Activated T-helper 1 cell treated with Interleukin-2 at 50 U/mL for 16 hours (primary cell): ENCODE measurements around the gene CALN1.

Experiments used
- DNase-seq: peaks from one replicate; pipeline ENCODE4 v3.0.0-alpha.2; 2020; ENCODE audit warnings: low read depth

Gene CALN1

DNA sequence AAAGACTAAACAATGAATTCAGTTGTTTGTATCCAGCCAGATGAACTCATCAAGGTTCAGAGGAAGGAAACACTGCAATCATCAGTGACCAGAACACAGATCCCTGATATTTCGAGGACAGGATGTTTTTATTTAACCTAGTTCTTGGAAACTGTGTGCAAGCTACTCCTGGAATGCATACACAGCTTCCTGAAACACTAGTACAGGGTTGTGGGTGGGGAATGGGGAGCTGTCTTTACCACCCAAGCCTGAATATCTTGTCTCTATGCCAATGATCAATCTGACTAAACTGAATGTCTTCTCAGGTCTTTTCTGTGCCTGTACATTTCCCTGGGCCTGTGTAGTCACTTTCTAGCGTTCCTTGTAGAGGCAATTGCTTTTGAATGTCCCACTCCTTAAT lies 374.6 kb downstream of the CALN1 start:
- no peak for DNase-seq

DNA sequence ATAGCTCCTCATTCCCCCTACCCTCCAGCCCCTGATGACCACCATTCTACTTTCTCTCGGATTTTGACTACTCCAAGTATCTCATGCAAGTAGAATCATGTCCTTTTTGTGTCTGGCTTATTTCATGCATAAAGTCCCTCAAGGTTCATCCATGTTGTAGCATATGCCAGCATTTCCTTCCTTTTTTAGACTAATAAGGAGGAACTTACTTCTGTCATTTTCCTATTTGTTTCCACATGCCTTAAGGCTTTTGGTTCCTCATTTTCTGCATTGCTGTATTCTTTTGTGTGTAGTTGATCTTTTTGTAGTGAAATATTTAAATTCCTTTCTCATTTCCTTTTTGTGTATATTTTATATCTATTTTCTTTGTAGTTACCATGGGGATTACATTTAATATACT lies 376.9 kb downstream of the CALN1 start:
- DNase-seq: no peak

DNA sequence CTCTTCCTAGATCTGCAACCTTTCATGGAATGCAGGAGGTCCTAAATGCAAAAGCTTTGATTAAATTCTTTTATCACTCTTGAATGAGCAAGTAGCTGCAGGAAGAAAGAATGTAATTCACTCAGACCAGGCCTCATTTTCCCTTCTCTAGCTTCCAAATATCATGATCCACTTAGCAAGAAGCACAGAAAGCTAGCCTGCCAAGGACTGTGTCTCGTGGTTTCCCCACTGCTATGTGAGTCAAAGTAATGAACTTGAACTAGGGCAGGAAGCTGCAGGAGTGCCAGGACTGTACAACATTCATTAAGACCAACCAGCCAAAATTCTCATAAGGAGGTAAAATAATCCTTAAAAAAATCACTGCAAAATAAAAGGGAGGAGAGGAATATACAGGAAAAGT lies 379.2 kb downstream of the CALN1 start:
- no peak for DNase-seq

DNA sequence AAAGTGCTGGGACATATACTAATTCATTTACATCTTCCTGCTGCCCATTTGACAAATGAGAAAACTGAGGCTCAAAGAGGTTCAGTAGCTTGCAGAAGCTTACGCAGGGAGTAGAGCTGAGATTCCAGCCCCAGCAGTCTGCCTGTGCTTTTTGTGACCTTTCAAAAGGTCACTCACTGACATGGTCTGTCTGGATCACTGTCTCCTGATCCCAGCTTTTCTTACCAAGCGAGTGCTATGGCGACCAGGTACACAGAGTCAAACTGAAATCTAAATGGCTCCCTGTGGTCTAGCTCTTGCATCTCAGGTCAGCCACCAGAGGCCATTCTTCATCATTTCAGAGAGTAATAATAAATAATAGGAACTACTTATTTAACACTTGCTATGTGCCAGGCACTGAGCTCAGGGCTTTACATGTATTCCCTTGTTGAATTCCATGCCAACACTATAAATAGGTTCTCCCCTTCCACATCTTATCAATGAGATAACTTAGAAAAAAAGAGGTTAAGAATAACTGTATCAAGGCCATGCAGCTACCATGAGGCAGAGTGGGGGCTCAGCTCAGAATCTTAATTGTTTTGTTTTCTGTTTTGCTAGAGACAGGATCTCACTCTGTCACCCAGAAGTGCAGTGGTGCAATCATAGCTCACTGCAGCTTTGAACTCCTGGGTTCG lies 381.0 kb downstream of the CALN1 start:
- DNase-seq: no peak

DNA sequence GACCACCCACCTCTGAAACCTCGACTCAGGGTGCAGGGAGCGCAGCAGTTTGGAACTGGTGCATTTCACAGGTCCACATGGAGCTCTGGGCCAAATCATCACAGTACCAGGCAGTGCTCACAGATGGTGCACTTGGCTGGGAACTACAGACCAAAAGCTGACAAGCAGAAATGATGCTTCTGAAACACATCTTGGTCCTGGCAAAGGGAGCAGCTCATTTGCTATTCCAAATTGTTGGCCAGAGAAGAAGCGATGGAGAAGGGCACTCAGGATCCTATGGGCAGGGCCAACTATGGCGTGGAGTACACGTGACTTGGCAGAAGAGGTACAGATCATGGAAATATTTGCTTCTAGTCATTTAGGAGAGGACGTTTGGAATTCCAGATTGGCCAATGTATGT lies 383.9 kb downstream of the CALN1 start:
- no peak for DNase-seq

DNA sequence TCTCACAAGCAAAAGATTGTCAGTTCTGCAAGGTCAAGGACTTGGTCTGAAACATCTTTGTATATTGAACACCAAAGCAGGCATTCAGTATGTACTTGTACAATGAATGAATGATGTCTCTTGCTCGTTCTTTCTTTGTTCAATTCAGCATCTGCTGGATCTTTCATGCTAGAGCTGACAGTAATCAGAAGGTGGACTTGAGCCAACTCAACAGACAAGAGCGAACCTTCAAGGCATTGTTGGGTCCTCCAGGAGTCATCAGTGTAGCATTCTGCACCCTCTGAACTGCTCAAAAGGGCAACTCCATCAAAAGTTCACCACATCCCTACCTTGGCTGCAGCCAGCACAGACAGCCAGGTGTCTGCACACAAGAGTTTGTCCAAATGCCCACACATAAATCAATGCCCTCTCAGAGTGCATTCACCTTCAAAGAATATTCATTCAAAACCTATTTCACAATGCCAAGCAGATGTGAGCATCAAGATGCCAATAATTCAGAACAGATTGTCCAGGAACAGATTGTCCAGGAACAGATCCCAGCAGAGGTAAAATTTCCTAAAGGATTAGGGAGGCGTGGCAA lies 386.7 kb downstream of the CALN1 start:
- no peak for DNase-seq

DNA sequence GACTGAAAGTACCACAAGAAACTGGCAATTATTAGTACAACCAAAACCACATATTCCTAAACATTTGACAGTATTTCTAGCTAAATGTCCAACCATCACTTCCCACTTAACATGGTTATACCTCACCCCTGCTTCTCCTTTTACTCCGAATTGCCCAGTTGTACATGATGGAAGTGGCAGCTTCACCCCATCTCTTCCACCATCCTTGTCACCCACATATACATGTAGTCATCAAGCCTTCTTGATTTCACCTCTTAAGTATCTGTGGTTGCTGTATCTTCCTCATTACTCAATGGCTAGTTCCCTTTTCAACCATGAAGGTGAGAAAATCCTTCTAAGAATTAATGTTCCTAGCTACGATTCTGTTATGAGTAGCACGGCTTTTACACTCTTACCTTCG lies 388.2 kb downstream of the CALN1 start:
- no peak for DNase-seq

DNA sequence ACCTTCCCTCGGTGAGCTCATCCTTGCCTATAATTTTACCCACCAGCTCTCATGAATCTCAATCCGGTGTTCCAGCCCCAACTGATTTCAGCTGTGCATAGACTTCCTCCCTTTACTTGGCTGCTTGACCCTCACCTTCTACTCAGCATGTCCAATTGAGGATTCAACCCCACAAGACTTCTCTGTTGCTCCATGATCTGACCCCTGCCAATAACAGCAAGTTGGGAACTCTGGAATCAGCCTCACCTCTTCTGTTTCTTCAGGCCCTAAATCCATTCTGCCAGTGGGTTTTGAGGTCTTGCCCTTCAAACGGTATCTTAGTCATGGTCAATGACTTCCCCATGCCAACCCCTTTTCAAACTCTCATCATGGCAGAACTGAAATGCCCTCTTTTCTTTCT lies 390.4 kb downstream of the CALN1 start:
- no peak for DNase-seq

DNA sequence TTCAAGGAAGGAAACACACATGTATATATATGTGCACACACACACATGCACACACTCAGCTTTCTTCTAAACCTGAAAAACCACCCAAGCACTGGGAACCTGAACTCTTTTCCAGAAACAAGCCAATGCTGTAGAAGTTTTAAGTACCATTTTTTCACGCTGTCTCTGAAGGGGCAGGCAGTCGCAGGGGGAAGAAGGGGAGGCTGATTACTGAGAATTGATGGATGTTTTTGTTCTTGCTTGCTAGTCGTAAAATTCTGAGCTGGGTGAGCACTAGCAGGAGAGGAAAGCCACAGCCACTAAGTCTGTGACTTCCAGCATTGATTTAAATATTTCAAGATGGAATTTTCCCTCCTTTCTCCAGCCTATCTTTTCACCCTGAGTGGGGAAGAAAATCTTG lies 391.8 kb downstream of the CALN1 start:
- DNase-seq: no peak

DNA sequence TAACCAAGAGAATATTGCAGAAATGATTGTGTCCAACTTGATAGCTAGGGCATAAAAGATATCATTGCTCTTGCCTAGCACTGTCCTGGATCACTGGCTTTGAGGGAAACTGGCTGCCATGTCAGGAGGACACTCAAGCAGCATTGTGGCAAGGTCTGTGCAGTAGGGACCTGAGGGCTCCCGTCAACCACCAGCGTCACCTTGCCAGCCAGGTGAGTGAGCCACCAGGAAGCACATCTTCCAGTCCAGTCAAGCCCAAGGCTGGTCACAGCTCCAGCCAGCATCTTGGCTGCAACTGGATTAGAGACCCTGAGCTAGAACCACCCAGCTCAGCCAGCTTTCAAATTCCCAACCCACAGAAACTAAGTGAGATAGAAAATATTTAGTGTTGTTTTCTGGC lies 392.7 kb downstream of the CALN1 start:
- no peak for DNase-seq

DNA sequence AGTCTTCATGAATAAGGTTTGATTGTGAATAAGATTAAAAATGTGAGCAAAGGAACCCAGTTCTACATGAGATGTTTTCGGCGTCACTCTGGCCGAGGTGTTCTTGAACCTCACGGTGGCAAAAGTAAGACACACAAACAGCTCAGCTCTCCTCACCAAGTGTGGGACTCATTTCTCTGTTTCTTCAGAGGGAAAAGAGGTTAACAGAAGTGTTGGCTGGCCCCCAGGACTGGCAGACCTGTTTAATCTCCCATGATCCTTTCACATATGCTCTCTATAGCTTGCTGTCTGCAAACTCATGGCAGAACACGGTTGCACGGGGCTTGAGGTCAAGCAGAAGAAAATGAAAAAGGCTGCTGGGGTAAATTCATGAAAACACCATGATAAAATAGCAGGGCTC lies 394.4 kb downstream of the CALN1 start:
- no peak for DNase-seq

DNA sequence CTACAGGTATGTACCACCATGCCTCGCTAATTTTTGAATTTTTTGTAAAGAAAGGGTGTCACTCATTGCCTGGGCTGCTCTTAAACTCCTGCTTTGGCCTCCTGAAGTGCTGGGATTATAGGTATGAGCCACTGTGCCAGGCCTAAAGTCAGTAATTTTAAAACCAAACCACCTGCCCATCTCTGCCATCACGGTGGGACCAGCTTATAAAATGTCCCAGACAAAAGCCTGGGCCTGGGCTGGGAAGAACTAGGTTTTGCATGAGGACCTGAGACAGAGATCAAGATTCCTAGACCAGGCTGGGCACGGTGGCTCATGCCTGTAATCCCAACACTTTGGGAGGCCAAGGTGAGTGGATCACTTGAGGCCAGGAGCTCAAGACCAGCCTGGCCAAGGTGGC lies 395.6 kb downstream of the CALN1 start:
- no peak for DNase-seq

DNA sequence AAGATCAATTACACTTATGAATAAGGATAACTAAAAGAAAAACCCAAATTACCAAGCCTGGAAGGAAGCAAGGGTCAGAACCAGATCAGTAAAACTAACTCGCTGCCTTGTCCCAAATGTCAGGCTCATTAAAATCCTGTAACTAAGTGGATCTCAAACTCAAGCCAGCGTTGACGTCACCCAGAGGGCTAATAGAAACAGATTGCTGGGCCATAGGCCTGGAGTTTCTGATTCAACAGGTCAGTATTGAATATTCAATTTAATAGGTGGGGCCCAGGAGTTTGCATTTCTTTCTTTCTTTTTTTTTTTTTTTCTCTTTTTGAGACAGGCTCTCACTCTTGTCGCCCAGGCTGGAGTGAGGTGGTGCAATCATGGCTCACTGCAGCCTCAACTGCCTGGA lies 397.0 kb downstream of the CALN1 start:
- no peak for DNase-seq

DNA sequence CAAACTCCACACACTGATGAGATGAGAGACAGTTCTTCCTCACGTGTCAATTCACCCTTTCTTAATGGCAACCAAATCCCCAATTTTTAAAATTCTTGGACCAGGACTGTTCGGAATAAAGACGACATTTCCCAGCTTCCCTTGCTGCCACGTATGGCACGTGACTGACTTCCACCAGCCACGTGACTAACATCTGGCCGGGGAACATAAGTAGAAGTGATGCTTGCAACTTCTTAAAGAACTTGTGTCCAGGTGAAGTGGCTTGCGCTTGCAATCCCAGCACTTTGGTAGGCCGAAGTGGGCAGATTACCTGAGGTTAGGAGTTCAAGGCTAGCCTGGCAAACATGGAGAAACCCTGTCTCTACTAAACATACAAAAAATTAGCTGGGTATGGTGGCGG lies 405.1 kb downstream of the CALN1 start:
- no peak for DNase-seq

DNA sequence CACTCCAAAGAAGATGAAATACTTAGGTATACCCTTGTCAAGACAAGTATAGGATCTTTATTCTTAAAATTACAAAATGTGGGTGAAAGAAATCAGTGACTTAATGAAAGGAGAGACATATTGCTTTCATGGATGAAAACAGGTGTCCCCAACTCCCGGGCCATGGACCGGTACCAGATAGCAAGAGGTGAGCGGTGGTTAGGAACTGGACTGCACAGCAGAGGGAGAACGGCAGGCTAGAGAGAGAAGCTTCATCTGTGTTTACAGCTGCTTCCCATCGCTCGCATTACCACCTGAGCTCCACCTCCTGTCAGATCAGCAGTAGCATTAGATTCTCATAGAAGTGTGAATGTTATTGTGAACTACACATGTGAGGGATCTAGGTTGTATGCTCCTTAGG lies 408.9 kb downstream of the CALN1 start:
- no peak for DNase-seq

DNA sequence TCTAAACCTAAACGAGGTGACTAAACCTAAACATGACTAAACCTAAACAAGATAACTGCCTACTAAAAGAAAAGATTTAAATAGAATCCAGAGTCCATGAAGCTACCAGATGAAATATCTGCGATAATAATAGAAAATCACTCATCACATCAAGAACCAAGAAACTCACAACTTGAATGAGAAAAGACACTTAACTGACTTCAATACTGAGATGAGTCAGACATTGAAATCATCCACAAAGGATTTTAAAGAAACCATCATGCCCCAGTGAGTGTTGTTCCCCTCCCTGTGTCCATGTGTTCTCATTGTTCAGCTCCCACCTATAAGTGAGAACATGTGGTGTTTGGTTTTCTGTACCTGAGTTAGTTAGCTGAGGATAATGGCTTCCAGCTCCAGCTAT lies 416.0 kb downstream of the CALN1 start:
- DNase-seq: no peak

DNA sequence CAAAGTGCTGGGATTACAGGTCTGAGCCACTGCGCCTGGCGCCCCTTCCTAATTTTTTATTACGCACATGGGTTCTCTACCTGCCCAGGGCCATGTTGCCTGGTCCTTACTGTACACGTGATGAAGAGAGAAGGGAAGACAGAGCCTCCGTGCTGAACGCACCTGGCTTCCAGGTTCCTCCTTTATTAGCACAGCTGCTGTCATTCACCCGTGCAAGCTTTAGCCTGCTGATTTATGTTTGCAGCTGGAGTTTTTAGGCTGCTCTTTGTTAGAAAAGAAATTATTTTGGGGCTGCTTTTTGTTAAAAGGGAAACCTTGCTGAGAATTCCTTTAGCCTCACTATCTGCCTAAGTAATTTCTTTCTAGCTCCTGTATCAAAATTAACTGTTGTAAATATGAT lies 417.0 kb downstream of the CALN1 start:
- DNase-seq: no peak

DNA sequence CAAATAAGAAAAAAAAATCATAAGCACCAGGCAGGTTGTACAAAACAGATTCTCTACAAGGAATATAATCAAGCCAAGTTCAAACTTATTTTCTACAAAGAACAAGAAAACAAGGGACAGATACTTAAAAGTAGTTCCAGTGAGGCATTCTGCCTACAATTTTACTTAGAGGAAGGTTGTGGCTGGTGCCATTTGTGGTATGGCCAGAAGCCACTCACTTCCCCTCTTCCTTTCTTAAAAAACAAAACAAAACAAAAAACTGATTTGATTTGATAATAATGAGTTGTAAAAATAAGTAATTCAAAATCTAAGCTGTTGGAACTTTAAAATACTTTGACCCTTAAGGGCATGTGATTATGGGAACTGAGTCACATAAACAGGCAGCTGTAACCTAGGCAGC lies 420.6 kb downstream of the CALN1 start:
- DNase-seq: no peak

DNA sequence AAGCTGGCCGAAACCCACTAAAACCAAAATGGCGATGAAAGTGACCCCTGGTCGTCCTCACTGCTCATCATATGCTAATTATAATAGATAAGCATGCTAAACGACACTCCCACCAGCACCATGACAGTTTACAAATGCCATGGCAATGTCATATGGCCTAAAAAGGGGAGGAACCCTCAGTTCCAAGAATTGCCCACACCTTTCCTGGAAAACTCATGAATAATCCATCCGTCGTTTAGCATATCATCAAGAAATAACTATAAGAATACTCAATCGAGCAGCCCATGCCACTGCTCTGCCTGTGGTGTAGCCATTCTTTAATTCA lies 422.0 kb downstream of the CALN1 start:
- DNase-seq: no peak

DNA sequence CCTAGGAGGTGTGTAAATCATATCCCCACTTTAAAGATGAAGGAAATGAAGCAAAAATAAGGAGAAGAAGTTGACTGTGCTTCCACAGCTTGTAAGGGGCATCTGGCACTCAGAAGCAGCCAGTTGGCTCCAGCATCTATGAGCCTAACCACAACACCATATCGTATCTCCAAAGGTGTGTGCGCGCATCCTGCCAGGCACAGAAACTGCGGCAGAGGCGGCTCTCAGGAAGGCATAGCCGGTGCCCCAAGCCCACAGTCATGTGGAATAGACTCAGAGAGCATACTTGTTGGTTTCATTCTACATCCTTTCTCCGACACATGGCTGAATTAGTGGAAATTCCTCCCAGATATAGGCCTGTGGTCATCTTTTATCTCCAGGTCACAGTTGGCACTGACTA lies 423.9 kb downstream of the CALN1 start:
- no peak for DNase-seq

DNA sequence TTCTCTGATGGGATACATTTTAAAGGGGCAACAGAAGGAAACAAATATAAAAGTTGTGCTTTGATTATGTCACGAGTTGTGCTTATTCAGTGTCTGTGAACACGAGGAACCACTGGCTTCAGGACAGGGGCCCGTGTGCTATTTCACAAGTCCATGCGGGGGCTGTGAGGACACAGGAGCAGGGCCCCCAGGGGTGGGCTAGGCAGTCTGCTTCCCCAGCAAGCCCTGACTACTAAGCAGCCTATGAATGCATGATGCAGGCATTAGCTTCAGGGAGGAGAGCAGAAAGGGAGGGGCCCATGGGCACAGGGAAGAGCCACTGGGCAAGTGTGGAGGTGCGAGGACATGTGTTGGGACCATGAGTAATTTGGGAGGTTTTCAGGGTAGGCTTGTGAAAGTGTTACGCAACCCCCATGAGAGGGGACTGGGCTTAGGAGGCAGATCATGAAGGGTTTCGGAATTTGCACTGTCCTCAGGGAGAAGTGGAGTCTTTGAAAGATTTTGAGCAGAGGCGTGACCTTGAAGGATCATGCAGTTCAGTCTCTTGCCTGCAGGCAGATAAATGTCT lies 424.9 kb downstream of the CALN1 start:
- no peak for DNase-seq

DNA sequence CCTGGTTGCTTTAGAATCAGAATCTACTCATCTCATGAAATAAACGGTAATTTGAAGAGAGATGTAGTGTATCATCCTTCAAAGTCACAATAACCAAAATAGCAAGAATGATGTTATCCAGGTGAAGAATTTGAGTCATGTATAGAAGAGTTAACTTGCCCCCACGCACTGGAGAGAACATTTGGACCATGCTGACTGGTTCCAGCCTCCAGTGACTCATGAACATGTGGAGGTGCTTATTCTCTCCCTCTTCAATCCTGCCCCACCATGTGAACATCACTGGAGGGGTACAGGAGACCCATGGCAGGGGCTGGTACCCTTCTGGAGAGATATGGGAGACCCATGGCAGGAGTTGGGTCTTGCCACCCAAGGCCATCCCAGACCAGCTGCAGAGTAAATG lies 427.8 kb downstream of the CALN1 start:
- no peak for DNase-seq

DNA sequence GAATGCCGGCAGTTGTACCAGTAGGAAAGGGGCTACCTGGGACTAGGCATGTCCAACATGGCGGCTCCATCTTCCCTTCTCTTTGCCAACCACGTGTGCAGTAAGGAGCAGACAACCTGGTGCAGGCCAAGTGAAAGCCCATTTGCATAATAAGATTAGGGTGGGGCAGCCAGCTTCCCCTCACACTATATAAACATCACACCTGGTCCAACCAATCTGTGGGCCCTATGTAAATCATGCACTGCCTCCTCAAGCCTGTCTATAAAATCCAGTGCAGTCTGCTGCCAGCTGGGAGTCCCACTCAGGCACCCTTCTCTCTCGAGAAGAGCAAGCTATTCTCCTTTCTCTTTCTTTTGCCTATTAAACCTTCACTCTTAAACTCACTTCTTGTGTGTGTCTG lies 429.3 kb downstream of the CALN1 start:
- no peak for DNase-seq

DNA sequence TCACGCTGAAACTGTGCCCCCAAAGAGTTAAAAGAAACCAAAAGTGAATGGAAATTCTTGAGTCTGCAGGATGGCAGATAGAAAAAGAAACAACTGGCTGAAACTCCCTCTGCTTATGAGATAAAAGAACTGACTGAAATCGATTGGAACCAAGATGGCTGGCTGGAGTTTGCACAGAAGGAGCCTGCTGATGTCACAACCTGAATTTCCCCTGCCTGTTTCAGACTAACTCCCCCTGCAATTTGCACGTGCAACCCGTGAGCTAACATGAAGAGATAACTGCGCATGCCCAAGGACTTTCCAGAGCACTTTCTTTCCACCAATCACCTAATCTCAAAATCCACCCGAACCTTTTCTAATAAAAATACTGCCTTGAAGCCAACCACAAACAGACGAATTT lies 435.5 kb downstream of the CALN1 start:
- DNase-seq: no peak
